EL (cell line): ENCODE measurements around the gene NAV3.

Experiments used
- DNase-seq: peaks from one replicate; pipeline ENCODE4 v3.0.0-alpha.2; 2016

NAV3 gene

DNA sequence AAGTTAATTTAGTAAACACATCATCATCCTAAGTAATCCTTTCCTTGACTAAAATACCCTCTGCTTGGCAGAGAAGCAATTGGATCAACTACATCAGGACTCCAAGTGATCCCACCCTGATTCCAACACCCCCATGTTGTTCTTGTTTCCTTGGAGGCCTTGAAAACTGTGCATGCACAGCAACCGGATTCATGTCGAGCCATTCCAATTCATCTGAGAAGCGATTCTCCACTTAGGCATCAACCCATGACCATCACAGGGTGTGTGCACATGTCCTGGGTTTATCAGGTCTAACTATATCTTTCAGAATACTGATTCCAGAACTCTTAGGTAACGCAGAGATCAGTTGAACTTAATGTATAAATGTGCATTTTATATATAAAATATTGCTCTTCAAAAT is 163.0 kb downstream of the NAV3 start:
- no peak for DNase-seq

DNA sequence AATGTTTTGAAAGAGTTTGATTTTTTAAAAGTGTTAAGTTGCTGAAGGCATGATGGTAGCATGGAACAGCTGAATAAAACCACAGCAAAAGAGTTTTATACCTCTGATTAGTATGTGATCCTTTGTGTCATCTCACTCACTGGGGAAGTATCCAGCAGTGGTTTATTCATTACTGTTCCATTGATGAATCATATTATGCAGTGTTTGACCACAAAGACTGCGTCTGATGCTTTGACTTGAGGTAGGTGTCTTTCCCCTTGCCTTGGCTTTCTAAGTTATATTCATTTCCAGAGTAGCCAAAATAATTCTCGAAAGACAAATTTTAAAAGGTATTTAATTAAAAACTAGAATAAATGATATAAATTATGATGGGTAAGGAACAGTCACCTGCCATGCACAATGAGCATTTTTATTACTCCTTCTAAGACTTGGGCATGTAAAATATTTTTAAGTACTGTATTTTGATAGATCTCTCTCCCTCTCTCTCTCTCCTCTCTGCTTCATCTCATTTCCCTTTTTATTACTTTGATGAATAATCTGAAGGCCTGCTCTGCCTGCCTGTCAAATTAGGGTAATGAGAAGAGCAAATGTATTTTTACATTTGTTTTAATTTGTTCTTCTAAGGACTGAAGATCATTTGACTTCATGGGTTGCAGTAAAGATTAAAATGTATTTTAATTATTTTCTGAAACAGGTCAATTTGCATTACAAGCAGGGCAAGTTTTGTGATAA is 164.9 kb downstream of the NAV3 start:
- peak; percentile 84 for DNase-seq

- DNase-seq = no peak
These were observed 166.0 kb downstream of the NAV3 start for GRCh38 chr12:77996670-77997069.

DNA sequence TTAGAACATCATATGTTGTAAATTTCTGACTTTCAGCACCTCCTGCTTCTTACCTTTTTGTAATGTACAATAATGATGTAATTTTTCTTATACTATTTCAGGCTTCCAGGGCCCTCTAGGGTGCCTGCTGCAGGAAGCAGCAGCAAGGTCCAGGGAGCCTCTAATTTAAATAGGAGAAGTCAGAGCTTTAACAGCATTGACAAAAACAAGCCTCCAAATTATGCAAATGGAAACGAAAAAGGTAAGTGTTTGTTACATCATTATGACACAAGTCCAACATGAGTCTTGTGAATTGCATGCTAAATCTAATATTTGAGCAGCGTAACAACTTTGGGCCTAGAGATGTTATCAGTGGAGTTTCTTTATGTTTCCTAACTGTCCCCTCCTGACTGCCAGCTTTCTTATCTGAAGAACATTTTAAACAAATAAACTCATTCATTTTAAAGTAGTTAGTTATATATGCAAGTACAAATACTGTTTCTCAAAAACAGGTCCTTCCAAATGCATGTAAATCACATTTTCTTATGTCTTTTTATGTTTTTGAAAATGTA is 167.6 kb downstream of the NAV3 start:
- no peak for DNase-seq

DNA sequence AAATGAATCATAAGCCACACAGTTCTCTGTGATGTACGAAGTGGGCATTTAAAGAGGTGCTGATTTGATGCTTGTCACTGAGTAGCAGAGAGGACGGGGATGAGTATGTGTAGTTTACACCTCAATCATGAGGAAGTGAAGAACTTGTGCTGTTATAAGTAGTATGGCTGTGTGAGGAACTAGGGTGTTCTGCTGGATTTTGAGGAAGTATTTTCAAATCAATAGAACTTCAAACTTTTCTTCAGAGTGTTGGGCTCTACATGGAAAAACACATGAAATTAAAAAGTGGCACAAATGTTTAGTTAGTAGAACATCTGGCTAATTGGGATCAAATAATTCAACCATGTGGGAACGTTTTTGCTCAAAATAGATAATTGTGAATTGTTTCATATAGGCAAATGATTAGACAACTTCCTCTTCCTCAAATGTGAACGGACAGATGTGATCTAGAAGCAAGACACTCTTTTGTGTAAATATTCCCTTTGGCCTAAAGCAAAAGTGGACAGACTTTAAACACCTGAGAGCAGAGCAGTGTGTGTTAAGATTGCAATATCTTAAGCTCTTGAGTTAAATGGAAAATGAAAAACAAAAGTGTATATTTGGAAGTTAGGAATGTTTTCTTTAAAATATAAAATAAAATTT is 168.5 kb downstream of the NAV3 start:
- no peak for DNase-seq

- no peak for DNase-seq
These were observed 172.2 kb downstream of the NAV3 start for GRCh38 chr12:78002878-78003277.

DNA sequence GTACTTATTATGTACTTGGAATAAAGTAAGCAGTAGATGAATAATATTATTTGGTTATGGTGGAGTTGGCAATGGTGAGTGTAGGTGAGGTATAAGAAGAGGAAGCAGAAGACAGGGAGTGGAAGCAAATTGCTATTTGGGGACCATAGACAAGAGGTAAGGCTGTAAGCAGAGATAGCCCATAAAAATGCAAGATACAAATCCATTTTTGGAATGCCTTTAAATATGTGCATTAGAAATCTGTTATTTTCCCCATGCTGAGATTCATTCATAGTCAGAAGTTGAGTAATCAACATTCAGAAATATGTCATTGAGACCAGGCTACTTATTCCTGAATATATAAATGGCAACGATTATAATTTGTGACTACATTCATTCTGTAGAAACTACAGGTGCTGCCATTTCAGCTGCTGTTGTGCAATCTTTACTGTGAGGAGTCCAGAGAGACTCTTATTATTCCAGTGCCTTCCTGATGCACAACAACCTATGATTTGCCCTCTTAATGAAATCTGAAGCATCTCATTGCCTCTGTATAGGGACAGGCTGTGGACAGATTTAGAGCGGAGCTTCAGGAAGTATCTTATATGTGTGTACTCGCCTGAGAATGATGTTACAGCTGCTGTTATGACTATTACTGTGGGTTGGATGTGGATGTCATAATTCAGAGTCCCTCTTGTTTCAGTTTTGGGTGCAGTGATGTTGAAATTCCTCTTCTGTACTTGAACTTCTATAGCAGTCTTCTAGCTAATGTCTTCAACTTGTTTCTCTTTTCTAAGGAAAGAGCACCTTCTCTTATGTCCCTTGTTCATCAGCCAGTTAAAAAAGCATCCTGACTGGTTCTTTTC is 173.8 kb downstream of the NAV3 start:
- no peak for DNase-seq

DNA sequence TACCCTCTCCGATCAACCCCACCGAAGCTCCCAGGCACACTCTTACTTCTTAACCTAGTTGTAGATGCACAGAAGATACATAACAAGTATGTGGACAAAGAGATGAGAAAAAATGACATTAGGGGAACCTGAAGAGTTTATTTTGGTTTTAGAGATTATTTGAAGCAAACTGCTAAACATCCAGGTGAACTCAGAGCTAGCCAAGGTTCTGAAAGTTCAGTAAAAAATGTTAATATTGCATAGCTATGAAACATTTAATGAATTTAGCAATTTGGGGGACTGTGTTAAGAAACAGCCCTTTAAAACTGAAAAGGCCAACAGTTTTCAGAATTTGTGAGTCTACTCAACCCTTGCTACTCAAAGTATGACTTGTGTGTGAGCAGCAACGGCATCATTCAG is 174.4 kb downstream of the NAV3 start:
- DNase-seq = no peak

GRCh38 chr12:78007173-78007572 is 176.5 kb downstream of the NAV3 start:
- DNase-seq = no peak

DNA sequence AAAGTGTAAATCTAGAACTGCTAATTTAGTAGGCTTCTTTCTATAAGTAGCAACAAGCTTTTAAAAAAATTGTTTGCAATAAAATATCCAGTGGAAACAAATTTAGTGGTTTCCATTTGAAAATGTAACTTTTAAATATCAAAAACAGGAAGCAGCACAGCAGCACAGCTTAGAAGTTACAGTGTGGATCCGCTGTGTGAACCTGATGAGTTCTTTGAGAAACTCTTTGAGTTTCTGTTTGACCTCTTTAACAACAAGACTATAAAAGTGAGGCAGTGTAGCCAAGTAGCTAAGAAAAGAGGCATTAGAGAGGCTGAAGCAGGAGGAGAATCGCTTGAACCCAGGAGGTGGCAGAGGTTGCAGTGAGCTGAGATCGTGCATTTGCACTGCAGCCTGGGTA is 178.3 kb downstream of the NAV3 start:
- DNase-seq = no peak

GRCh38 chr12:78018171-78018910 is 187.6 kb downstream of the NAV3 start:
- no peak for DNase-seq

- no peak for DNase-seq
These were observed 188.2 kb downstream of the NAV3 start for GRCh38 chr12:78018939-78019338.

GRCh38 chr12:78028426-78028825 is 197.7 kb downstream of the NAV3 start:
- DNase-seq = no peak

DNA sequence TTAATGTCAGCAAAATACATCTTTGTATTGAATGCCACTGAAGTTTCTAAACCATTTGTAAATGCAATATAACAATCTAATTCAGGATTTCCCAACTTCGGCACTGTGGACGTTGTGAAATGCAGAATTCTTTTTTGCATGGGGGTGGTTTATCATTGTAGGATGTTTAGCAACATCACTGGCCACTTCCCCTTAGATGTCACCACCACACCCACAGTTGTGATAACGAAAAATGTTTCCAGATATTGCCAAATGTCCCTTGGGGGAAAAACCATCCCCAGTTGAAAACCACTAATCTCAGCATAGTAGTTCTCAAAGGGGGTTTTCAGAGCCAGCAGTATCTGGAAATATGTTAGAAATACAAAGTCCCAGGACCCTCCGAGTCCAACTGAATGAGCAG is 203.3 kb downstream of the NAV3 start:
- peak; percentile 8 for DNase-seq

- no peak for DNase-seq
These were observed 205.4 kb downstream of the NAV3 start for GRCh38 chr12:78035901-78036606.

GRCh38 chr12:78036874-78037273 is 206.2 kb downstream of the NAV3 start:
- DNase-seq = no peak

DNA sequence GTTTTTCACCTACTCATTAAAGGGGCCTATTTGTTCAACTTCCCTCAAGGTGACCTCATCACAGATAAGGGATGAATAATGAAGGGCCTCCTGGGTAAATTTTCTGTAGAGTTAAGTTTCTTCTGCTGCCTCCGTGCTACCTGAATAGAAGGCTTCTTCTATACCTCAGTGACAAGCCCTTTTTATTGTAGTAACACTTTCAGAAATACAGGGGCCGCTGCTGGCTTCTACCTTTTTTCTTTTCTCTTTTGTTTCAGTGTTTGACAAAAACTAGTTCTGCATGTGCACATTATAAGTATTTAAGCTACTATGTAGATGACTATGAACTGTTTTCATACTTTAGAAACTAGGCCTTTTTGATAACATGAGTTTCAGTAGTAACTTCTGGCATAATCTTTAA is 207.0 kb downstream of the NAV3 start:
- no peak for DNase-seq

GRCh38 chr12:78038541-78038940 is 207.8 kb downstream of the NAV3 start:
- DNase-seq = no peak

- peak; percentile 2 for DNase-seq
These were observed 208.3 kb downstream of the NAV3 start for GRCh38 chr12:78038986-78039385.

DNA sequence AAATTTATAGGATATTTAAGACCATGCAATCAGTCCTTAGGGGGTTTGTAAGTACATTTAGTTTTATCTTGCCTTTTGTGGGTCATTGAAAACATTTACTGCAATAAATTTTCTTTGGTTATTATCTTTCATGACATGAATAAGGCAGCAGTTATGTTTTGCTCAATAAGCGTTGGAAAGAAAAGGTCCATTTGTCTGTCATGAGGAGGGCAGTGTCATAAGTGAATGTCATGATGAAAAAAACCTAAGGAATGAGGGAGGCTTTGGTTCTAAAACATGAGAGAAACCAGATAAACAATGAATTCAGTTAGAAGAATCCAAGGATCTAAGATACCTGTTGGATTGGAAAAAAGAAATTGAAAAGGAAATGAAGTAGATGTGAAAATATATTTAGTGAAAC is 209.4 kb downstream of the NAV3 start:
- no peak for DNase-seq

DNA sequence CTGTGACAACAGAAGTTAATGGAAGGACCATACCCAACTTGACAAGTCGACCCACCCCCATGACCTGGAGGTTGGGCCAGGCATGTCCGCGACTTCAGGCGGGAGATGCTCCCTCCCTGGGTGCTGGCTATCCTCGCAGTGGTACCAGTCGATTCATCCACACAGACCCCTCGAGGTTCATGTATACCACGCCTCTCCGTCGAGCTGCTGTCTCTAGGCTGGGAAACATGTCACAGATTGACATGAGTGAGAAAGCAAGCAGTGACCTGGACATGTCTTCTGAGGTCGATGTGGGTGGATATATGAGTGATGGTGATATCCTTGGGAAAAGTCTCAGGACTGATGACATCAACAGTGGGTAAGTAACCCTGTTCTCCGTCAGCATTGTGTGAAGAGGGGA is 220.1 kb downstream of the NAV3 start:
- no peak for DNase-seq

- DNase-seq = no peak
These were observed 224.9 kb downstream of the NAV3 start for GRCh38 chr12:78055545-78055944.
